ENCODE data around the gene PDE4B.
"Not testable (repeated sequence)": the region's sequence is repeated elsewhere in the genome, so short reads cannot be mapped to it uniquely, and the experiment has no call there.

DNA sequence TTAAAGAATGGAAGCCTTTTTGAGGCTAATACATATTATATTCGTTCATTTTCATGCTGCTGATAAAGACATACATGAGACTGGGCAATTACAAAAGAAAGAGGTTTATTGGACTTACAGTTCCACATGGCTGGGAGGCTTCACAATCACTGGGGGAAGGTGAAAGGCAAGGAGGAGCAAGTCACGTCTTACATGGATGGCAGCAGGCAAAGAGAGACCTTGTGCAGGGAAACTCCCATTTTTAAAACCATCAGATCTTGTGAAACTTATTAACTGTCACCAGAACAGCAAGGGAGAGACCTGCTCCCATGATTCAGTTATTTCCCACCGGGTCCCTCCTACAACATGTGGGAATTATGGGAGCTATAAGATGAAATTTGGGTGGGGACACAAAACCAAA is 264.8 kb downstream of the PDE4B start:
- not testable (repeated sequence) for TF ChIP-seq FOXP4, RXRA, ZBTB7A (CRISPR knock-in tag; IDR thresholded peaks at IDR 0.05)

Data from HepG2 (cell line).